Activated T-helper 2 cell treated with anti-CD3 and anti-CD28 coated beads, Interferon-gamma antibody, Interleukin-2, Interleukin-4, amounts not matched to agents 10 μg/mL and 5 μg/mL and 100 μg/mL, durations not matched to agents 14 hours and 24 hours and 36 hours (primary cell): ENCODE results near the gene ZEB2. TPM values are rescaled to one million over a fixed set of nuclear protein-coding genes. Genes with fewer than 3 reads are reported as not detected.

ENCODE experiments used
- DNase-seq: peaks from one replicate; pipeline ENCODE4 v3.0.0; 2021; ENCODE audit warnings: low spot score
- H3K27ac Mint-ChIP-seq: one replicate; pipeline ENCODE4 v1.8.0; 2021; ENCODE audit warnings: mixed read lengths
- H3K27me3 Mint-ChIP-seq: one replicate; pipeline ENCODE4 v1.8.0; 2021; ENCODE audit warnings: low read depth, mixed read lengths
- H3K36me3 Mint-ChIP-seq: one replicate; pipeline ENCODE4 v1.8.0; 2021; ENCODE audit warnings: low read depth, mixed read lengths
- H3K4me1 Mint-ChIP-seq: one replicate; pipeline ENCODE4 v1.8.0; 2021; ENCODE audit warnings: low read depth, mixed read lengths
- H3K4me3 Mint-ChIP-seq: one replicate; pipeline ENCODE4 v1.8.0; 2021; ENCODE audit warnings: low read depth, mild to moderate bottlenecking, moderate library complexity, mixed read lengths
- H3K9me3 Mint-ChIP-seq: one replicate; pipeline ENCODE4 v1.8.0; 2021; ENCODE audit warnings: mixed read lengths
- intact Hi-C: fragments of 100-400 bp; cut with micrococcal nuclease; formaldehyde crosslinking; loops from one replicate; pipeline ENCODE4 v1.15.1; 2023
- total RNA-seq: library from RNA; stranded (reverse); gene quantifications from 2 replicates; pipeline ENCODE4 v1.2.3, GENCODE V29; 2022

ZEB2 gene
- total RNA-seq, 1 donor from 2014 or later, result 53.2 TPM

GRCh38 chr2:144479138-144479537 is 40.8 kb downstream of the ZEB2 start:
- no peak for DNase-seq
- Mint-ChIP-seq H3K9me3 (no peaks in the 10 kb centered on the region), H3K27ac (no peak overlapping the region), H3K4me3 (no peak overlapping the region), H3K27me3 (no peaks in the 10 kb centered on the region), H3K4me1 (peaks cover 41% of the 10 kb centered on the region), H3K36me3 (peaks cover 46% of the 10 kb centered on the region)
- intact Hi-C loops, result no loop called here

GRCh38 chr2:144477957-144478311 is 42.0 kb downstream of the ZEB2 start:
- Mint-ChIP-seq H3K27me3 (no peaks in the 10 kb centered on the region), H3K4me3 (no peak overlapping the region), H3K9me3 (no peaks in the 10 kb centered on the region), H3K4me1 (peaks cover 40% of the 10 kb centered on the region), H3K36me3 (peaks cover 35% of the 10 kb centered on the region), H3K27ac (no peak overlapping the region)
- intact Hi-C loops, result no loop called here
- DNase-seq, result no peak

DNA sequence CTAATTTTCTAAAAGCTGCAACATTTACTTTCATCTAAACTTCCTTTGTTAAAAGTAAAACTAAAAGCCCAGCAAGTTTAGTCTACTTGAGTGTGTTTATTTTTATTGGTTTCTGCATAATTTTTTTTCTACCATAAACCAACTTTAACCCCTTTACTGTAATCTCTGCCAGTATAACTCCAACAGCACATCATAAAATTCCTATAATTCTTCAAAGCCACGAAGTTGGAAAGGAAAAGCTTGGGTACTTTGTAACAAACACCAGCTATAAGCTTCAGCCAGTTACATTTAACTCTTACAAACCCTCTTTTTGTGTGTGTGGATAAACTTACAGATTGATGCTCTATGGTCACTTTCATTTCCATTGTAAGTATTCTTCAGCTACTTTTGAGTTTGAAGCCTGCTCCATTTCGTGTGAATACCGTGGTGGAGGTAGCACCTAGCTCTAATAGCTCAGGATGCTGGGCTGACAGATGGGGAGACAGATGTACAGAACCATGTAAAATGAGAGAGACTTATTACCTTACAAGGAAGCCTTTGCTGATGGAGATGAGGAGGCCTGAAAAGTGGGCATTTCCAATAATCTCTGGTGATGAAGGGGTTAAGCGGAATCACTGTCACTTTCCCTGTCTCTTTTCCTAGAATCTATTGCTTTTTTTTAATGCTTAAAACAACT is 42.5 kb downstream of the ZEB2 start:
- Mint-ChIP-seq H3K4me1 (peaks cover 35% of the 10 kb centered on the region), H3K9me3 (no peaks in the 10 kb centered on the region), H3K4me3 (no peak overlapping the region), H3K27me3 (no peaks in the 10 kb centered on the region), H3K27ac (no peak overlapping the region), H3K36me3 (peaks cover 30% of the 10 kb centered on the region)
- intact Hi-C loops, result no loop called here
- no peak for DNase-seq

DNA sequence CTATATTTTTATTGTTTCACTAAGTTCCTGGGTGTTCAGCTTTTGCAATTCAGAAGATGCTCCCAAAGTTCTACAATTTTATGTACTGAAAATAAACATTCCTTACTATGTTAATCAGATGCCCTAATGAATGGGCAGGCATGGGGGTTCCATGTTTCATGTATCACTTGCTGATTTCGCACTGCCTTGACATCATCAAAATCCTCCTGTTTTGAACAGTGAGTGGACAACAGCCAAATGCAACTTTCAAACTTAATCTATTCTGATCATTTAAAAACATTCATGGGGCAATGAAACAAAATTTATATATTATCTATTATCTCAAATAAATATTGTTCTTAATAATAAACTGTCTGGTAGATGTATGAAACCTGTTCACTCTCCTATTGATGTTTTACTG is 43.2 kb downstream of the ZEB2 start:
- Mint-ChIP-seq H3K4me3 (no peak overlapping the region), H3K4me1 (peaks cover 28% of the 10 kb centered on the region), H3K9me3 (no peaks in the 10 kb centered on the region), H3K27me3 (no peaks in the 10 kb centered on the region), H3K27ac (no peak overlapping the region), H3K36me3 (peaks cover 24% of the 10 kb centered on the region)
- intact Hi-C loops, result no loop called here
- no peak for DNase-seq

GRCh38 chr2:144475569-144476275 is 44.2 kb downstream of the ZEB2 start:
- H3K9me3 Mint-ChIP-seq, result no peaks in the 10 kb centered on the region
- H3K4me3 Mint-ChIP-seq, result no peak overlapping the region
- peaks cover 32% of the 10 kb centered on the region for H3K36me3 Mint-ChIP-seq
- DNase-seq, result no peak
- no peaks in the 10 kb centered on the region for H3K27me3 Mint-ChIP-seq
- intact Hi-C loops, result no loop called here
- peaks cover 21% of the 10 kb centered on the region for H3K4me1 Mint-ChIP-seq
- no peak overlapping the region for H3K27ac Mint-ChIP-seq

GRCh38 chr2:144475044-144475443 is 44.9 kb downstream of the ZEB2 start:
- intact Hi-C loops, result no loop called here

DNA sequence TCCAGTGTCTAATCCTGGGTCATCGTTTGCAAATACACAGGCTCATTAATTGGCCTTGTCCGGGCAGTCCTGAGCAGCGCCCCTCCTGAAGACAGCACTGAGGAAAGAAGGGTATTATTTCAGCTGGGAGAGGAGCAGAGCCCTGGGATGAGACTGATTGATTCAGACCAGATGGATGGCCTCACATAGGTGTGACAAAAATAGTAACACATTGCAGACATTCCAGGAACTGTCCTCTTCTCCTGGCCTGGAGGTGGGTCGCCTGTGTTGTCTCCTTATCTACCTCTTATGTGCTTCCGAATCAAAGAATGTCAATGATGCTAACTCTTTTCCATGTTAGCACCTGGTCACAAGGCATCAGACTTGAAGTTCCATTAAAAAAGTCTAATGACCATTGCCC is 45.9 kb downstream of the ZEB2 start:
- H3K4me1 Mint-ChIP-seq, result peaks cover 19% of the 10 kb centered on the region
- no peaks in the 10 kb centered on the region for H3K9me3 Mint-ChIP-seq
- H3K36me3 Mint-ChIP-seq, result peaks cover 27% of the 10 kb centered on the region

More at GRCh38 chr2:144475044-144475443, 44.9 kb downstream of the ZEB2 start:
- Mint-ChIP-seq H3K4me1 (peaks cover 21% of the 10 kb centered on the region), H3K27me3 (no peaks in the 10 kb centered on the region), H3K9me3 (no peaks in the 10 kb centered on the region), H3K36me3 (peaks cover 30% of the 10 kb centered on the region), H3K4me3 (no peak overlapping the region), H3K27ac (no peak overlapping the region)
- DNase-seq, result no peak

GRCh38 chr2:144472911-144473310 is 47.0 kb downstream of the ZEB2 start:
- H3K27me3 Mint-ChIP-seq, result peaks cover 2% of the 10 kb centered on the region
- no peak for DNase-seq
- H3K9me3 Mint-ChIP-seq, result no peaks in the 10 kb centered on the region
- no peak overlapping the region for H3K27ac Mint-ChIP-seq
- H3K4me1 Mint-ChIP-seq, result peaks cover 22% of the 10 kb centered on the region
- no peak overlapping the region for H3K4me3 Mint-ChIP-seq
- peaks cover 31% of the 10 kb centered on the region for H3K36me3 Mint-ChIP-seq
- intact Hi-C loops, result no loop called here

More for the DNA sequence above, 45.9 kb downstream of the ZEB2 start:
- intact Hi-C loops, result no loop called here
- Mint-ChIP-seq H3K27ac (no peak overlapping the region), H3K4me3 (no peak overlapping the region), H3K27me3 (no peaks in the 10 kb centered on the region)
- no peak for DNase-seq

DNA sequence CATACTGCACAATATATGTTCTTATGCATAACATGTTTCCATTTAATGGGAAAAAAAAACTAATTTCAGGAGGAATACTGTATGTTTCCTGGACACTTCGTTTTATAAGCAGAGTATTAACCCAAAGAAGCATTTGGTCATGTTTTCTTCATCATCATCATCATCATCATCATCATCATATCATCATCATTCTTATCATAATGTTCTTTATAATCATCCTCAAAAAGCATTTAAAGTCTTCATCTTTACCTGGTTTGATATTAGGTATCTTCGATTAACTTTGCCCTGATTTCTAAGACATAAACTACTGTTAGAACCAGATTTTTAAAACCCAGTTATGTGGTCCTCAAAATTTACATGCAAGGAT is 47.9 kb downstream of the ZEB2 start:
- no peak for DNase-seq
- Mint-ChIP-seq H3K4me1 (peaks cover 21% of the 10 kb centered on the region), H3K27ac (no peak overlapping the region), H3K4me3 (no peak overlapping the region), H3K27me3 (peaks cover 2% of the 10 kb centered on the region), H3K36me3 (peaks cover 29% of the 10 kb centered on the region), H3K9me3 (no peaks in the 10 kb centered on the region)
- intact Hi-C loops, result no loop called here

GRCh38 chr2:144471305-144472045 is 48.4 kb downstream of the ZEB2 start:
- peaks cover 2% of the 10 kb centered on the region for H3K27me3 Mint-ChIP-seq
- no peaks in the 10 kb centered on the region for H3K9me3 Mint-ChIP-seq
- peaks cover 25% of the 10 kb centered on the region for H3K36me3 Mint-ChIP-seq
- H3K27ac Mint-ChIP-seq, result peak overlapping the region; percentile 67
- intact Hi-C loops, result loop anchor here (2.0 kb wide), 1 partner anchor 17 kb away; no protein-coding TSS in a partner anchor
- DNase-seq, result no peak
- peaks cover 20% of the 10 kb centered on the region for H3K4me1 Mint-ChIP-seq
- H3K4me3 Mint-ChIP-seq, result peak overlapping the region; percentile 13

GRCh38 chr2:144470816-144471215 is 49.1 kb downstream of the ZEB2 start:
- Mint-ChIP-seq H3K4me3 (no peak overlapping the region), H3K9me3 (no peaks in the 10 kb centered on the region), H3K27ac (peak overlapping the region; percentile 67)

GRCh38 chr2:144470334-144470733 is 49.6 kb downstream of the ZEB2 start:
- DNase-seq, result no peak
- Mint-ChIP-seq H3K4me1 (peaks cover 12% of the 10 kb centered on the region), H3K27me3 (peaks cover 2% of the 10 kb centered on the region), H3K4me3 (no peak overlapping the region), H3K36me3 (peaks cover 19% of the 10 kb centered on the region), H3K9me3 (no peaks in the 10 kb centered on the region), H3K27ac (no peak overlapping the region)
- intact Hi-C loops, result loop anchor here (2.0 kb wide), 1 partner anchor 16 kb away; no protein-coding TSS in a partner anchor

More at GRCh38 chr2:144470816-144471215, 49.1 kb downstream of the ZEB2 start:
- no peak for DNase-seq
- Mint-ChIP-seq H3K4me1 (peaks cover 15% of the 10 kb centered on the region), H3K36me3 (peaks cover 19% of the 10 kb centered on the region), H3K27me3 (peaks cover 2% of the 10 kb centered on the region)
- intact Hi-C loops, result loop anchor here (2.0 kb wide), 1 partner anchor 16 kb away; no protein-coding TSS in a partner anchor

DNA sequence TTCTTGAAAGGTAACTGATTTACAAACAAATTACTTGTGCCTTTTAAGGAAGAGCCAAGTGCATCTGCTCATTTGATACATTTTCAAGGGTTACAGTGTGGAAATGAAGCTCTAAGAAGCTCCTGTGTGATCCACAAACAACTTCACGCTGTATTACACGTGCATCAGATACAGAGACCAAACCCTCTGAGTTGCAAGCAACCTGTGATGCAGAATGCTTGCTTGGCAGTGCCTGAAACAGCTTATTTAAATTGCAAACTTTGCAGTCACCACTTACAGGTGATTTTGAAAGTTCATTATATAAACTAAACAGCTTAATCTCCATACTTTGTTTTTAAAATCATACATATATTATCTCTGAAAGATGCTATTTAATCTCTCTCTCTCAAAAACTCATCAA is 50.1 kb downstream of the ZEB2 start:
- H3K4me1 Mint-ChIP-seq, result peaks cover 9% of the 10 kb centered on the region
- peaks cover 2% of the 10 kb centered on the region for H3K27me3 Mint-ChIP-seq
- H3K4me3 Mint-ChIP-seq, result no peak overlapping the region
- no peaks in the 10 kb centered on the region for H3K9me3 Mint-ChIP-seq
- DNase-seq, result no peak
- intact Hi-C loops, result loop anchor here (2.0 kb wide), 1 partner anchor 15 kb away; no protein-coding TSS in a partner anchor
- peaks cover 23% of the 10 kb centered on the region for H3K36me3 Mint-ChIP-seq
- H3K27ac Mint-ChIP-seq, result no peak overlapping the region
